ENCODE results near the gene OTOS.

The OTOS gene

GRCh38 chr2:240123821-240124650 is 16.4 kb downstream of the OTOS start:
- DNase-seq (ENCODE audit: low read depth in 2 of 3, low spot score in 1 of 3), result no peak

GRCh38 chr2:240121675-240122074 is 18.8 kb downstream of the OTOS start:
- no peak for DNase-seq (ENCODE audit: low read depth in 2 of 3, low spot score in 1 of 3)

DNA sequence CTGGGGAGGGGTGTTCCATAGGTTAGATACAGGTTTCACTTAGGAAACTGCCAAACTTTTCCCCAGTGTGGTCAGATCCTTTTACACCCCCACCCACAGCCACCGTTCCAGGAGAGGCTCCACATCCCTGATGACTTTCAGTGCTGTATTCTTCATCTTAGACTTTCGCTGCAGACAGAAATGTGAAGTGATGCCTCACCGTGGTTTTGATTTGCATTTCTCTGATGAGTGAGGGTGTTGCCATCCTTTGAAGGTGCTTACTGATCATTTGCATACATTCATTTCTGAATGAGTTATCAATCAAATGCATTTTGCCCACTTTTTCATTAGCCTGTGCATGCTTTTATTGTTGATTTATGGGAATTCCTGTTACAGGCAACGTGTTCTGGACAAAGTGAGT is 19.3 kb downstream of the OTOS start:
- peak in 1 of 3 donors; percentile 11 for DNase-seq (ENCODE audit: low read depth in 2 of 3, low spot score in 1 of 3)

GRCh38 chr2:240114233-240114632 is 26.2 kb downstream of the OTOS start:
- DNase-seq (ENCODE audit: low read depth in 2 of 3, low spot score in 1 of 3), result no peak

GRCh38 chr2:240112914-240113690 is 27.4 kb downstream of the OTOS start:
- no peak for DNase-seq (ENCODE audit: low read depth in 2 of 3, low spot score in 1 of 3)

DNA sequence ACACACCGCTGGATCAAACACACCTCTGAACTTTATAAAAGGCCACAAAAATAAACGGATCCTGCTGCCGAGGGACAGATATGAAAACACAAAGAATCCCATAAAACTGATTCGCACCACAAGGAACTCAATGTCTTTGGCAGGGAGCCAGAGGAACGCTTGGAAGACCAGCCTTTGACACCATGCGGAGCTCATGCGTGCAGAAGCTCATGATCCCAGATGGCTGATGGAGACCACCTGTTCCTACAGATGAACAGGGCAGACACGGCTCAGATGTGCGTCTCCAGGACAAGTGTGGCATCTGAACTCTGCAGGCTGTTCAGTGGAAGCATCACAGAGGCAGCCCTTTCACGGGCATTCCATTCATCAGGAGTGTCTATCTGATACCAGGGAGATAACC is 29.2 kb downstream of the OTOS start:
- no peak for DNase-seq (ENCODE audit: low read depth in 2 of 3, low spot score in 1 of 3)

- DNase-seq (ENCODE audit: low read depth in 2 of 3, low spot score in 1 of 3), result no peak
These were observed 31.1 kb downstream of the OTOS start for GRCh38 chr2:240109386-240109785.

GRCh38 chr2:240107477-240107796 is 33.0 kb downstream of the OTOS start:
- DNase-seq (ENCODE audit: low read depth in 2 of 3, low spot score in 1 of 3), result no peak

- no peak for DNase-seq (ENCODE audit: low read depth in 2 of 3, low spot score in 1 of 3)
These were observed 33.5 kb downstream of the OTOS start for GRCh38 chr2:240106765-240107476.

- DNase-seq (ENCODE audit: low read depth in 2 of 3, low spot score in 1 of 3), result no peak
These were observed 34.5 kb downstream of the OTOS start for GRCh38 chr2:240105982-240106381.

DNA sequence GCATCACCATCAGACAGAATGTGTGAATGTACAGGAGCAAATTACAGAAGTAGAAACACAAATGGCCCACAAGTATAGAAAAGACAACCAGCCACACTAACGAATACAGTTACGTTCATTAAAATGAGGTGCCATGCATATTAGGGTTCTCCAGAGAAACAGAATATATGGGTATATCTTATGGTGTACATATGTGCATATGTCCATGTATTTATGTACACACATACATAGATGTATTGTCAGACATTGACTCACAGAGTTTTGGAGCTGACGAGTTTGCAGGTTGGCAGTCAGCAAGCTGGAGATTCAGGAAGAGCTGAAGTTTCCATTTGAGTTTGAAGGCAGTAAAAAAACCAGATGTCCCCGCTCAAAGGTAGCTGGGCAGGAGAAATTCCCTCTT is 37.3 kb downstream of the OTOS start:
- no peak for DNase-seq (ENCODE audit: low read depth in 2 of 3, low spot score in 1 of 3)

- DNase-seq (ENCODE audit: low read depth in 2 of 3, low spot score in 1 of 3), result no peak
These were observed 42.1 kb downstream of the OTOS start for GRCh38 chr2:240098349-240098748.

DNA sequence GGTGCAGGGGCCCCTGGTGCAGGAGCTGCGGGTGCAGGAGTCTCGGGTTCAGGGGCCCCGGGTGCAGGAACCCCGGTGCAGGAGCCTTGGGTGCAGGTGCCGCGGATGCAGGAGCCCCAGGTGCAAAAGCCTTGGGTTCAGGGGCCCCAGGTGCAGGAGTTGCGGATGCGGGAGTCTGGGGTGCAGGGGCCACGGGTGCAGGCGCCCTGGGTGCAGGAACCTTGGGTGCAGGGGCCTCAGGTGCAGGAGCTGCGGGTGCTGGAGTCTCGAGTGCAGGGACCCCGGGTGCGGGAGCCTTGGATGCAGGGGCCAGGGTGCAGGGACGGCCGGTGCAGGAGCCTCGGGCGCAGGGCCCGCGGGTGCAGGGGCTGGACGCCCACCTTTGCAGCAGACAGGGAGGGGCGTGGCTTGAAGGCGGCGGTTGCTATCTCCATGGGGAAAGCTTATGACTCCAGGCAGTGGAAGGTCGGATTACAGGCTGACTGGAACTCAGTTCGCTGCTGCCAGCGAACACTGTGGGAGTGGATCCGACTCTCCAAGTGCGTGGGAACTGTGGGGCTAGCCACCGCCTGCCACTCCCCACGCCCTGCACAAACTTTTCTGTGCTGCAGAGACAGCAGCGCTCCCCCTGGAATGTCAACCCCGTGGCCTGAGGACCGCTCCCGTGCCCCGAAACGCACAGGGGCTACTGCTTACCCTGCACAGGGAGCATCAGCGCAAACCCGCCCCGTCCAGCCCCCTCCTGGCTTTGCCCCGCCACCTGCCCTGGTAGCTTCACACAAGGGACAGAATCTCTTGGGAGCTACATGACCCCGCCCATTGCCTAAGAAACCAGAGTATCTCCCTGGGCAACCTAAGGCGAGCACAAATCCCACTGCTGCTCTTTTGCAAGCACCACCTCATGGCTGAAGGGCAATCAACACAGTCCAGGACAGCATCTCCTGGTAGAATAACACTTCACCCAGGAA is 44.6 kb downstream of the OTOS start:
- DNase-seq (ENCODE audit: low read depth in 2 of 3, low spot score in 1 of 3), result no peak

GRCh38 chr2:240089306-240089705 is 51.2 kb downstream of the OTOS start:
- DNase-seq (ENCODE audit: low read depth in 2 of 3, low spot score in 1 of 3), result no peak

Data from stimulated activated CD4-positive, alpha-beta T cell treated with anti-CD3 and anti-CD28 coated beads, Interleukin-12 subunit alpha, Interleukin-12 subunit beta, amount 100 ng/mL, for 48 hours (primary cell).